HepG2 (cell line): ENCODE measurements around the gene SBK2. TPM values are rescaled to one million over a fixed set of nuclear protein-coding genes. Genes with fewer than 3 reads are reported as not detected.
A peak's percentile ranks its signal among the peaks of the same experiment; 100 is the strongest.

Experiments used
- ASH2L ChIP-seq: fragments of 300-600, 200-600 bp; sonication (generic); IDR thresholded peaks from 2 replicates; pipeline ENCODE4 v1.7.0; 2017; ENCODE audit warnings: low read depth, mild to moderate bottlenecking, moderate library complexity, mixed read lengths, low read length; ENCODE audit not compliant: insufficient read length
- CREM ChIP-seq, 2 experiments: sonication (generic) in 1 of 2; formaldehyde crosslinking in 1 of 2; IDR thresholded peaks; 2 replicates each; pipeline versions ENCODE4 v1.4.0 to v1.6.1; 2016 to 2020; ENCODE audit warnings: antibody characterized with exemption in 1 of 2, mild to moderate bottlenecking in 1 of 2, missing genetic modification reagents in 1 of 2
- ERF ChIP-seq: IDR thresholded peaks from 2 replicates; pipeline ENCODE4 v1.6.1; 2018; ENCODE audit warnings: missing biosample characterization, missing genetic modification reagents
- GPBP1L1 ChIP-seq: sonication (generic); formaldehyde crosslinking; IDR thresholded peaks from 2 replicates; pipeline ENCODE4 v1.5.0; 2020; ENCODE audit warnings: mild to moderate bottlenecking, missing genetic modification reagents
- HIC2 ChIP-seq: sonication (generic); formaldehyde crosslinking; IDR thresholded peaks from 2 replicates; pipeline ENCODE4 v1.9.0; 2022; ENCODE audit warnings: low read depth, missing genetic modification reagents
- KDM3A ChIP-seq: IDR thresholded peaks from 2 replicates; pipeline ENCODE4 v1.6.1; 2018; ENCODE audit warnings: low read depth, missing compliant biosample characterization
- KLF16 ChIP-seq, 2 experiments: sonication (generic) in 1 of 2; formaldehyde crosslinking in 1 of 2; IDR thresholded peaks; 2 replicates each; pipeline versions ENCODE4 v1.6.1 to v1.8.0; 2016 to 2023; ENCODE audit warnings: missing genetic modification reagents in 2 of 2, missing compliant biosample characterization in 1 of 2
- RERE ChIP-seq: IDR thresholded peaks from 2 replicates; pipeline ENCODE4 v1.6.1; 2016; ENCODE audit warnings: low read depth, missing genetic modification reagents, missing compliant biosample characterization
- SETDB1 ChIP-seq: sonication (generic); formaldehyde crosslinking; IDR thresholded peaks from 2 replicates; pipeline ENCODE4 v1.5.1; 2020; ENCODE audit warnings: missing genetic modification reagents, mild to moderate bottlenecking, borderline replicate concordance
- SIX1 ChIP-seq: sonication (generic); formaldehyde crosslinking; IDR thresholded peaks from 2 replicates; pipeline ENCODE4 v1.4.0; 2020; ENCODE audit warnings: missing genetic modification reagents, borderline replicate concordance
- SPEN ChIP-seq: sonication (generic); formaldehyde crosslinking; IDR thresholded peaks from 2 replicates; pipeline ENCODE4 v1.5.1; 2020; ENCODE audit warnings: low read depth, mild to moderate bottlenecking, missing genetic modification reagents
- SRSF4 ChIP-seq: fragments of 200-400 bp; formaldehyde crosslinking; IDR thresholded peaks from one replicate; pipeline ENCODE4 v1.6.1; 2018; ENCODE audit warnings: mild to moderate bottlenecking, low read depth, low read length, moderate library complexity; ENCODE audit not compliant: poor library complexity, severe bottlenecking
- TEF ChIP-seq: sonication (generic); formaldehyde crosslinking; IDR thresholded peaks from 2 replicates; pipeline ENCODE4 v1.5.0; 2020; ENCODE audit warnings: missing genetic modification reagents
- THYN1 ChIP-seq: sonication (generic); formaldehyde crosslinking; IDR thresholded peaks from 2 replicates; pipeline ENCODE4 v1.8.1; 2023; ENCODE audit warnings: low read depth, mild to moderate bottlenecking, moderate library complexity, missing genetic modification reagents, borderline replicate concordance
- TSC22D2 ChIP-seq: sonication (generic); formaldehyde crosslinking; IDR thresholded peaks from 2 replicates; pipeline ENCODE4 v1.5.1; 2020; ENCODE audit warnings: missing genetic modification reagents, mild to moderate bottlenecking, borderline replicate concordance
- ZFP82 ChIP-seq: sonication (generic); formaldehyde crosslinking; IDR thresholded peaks from 2 replicates; pipeline ENCODE4 v1.5.1; 2020; ENCODE audit warnings: mild to moderate bottlenecking, missing genetic modification reagents, borderline replicate concordance
- ZNF101 ChIP-seq: sonication (generic); formaldehyde crosslinking; IDR thresholded peaks from 2 replicates; pipeline ENCODE4 v1.4.0; 2020; ENCODE audit warnings: mild to moderate bottlenecking, low read depth, missing genetic modification reagents, borderline replicate concordance
- ZNF740 ChIP-seq: sonication (generic); formaldehyde crosslinking; IDR thresholded peaks from 2 replicates; pipeline ENCODE4 v1.4.0; 2020; ENCODE audit warnings: missing genetic modification reagents
- polyA plus RNA-seq, 8 experiments: library from polyadenylated mRNA; depleted of rRNA in 3 of 8; stranded (reverse) in 7 of 8; unstranded in 1 of 8; fragments of >200 nt; fragmentation: Illumina TruSeq in 4 of 8; extraction: Trizol in 4 of 8; gene quantifications; 2 replicates each; pipeline versions ENCODE4 v1.2.1 to v1.2.3, GENCODE V29; 2011 to 2016; ENCODE audit warnings: low read depth in 4 of 8, missing spikeins in 1 of 8, mixed read lengths in 1 of 8; ENCODE audit not compliant: insufficient read depth in 1 of 8
- total RNA-seq, 5 experiments: library from RNA; depleted of rRNA; stranded (reverse); fragments of >200 nt; fragmentation: Illumina TruSeq; extraction: Trizol; gene quantifications; 2 replicates each; pipeline ENCODE4 v1.2.3, GENCODE V29; 2016; ENCODE audit warnings: low read depth in 1 of 5

The SBK2 gene
- total and polyA plus RNA-seq, 2 of the 13 experiments (the other 11 are each of a cell fraction or from before 2014, with no cell fraction given): 0.24 TPM; not detected in 1

GRCh38 chr19:55516878-55517620 lies 19.9 kb downstream of the SBK2 start (continued):
- TF ChIP-seq HIC2 (CRISPR knock-in tag): no peak
- TF ChIP-seq KDM3A (CRISPR knock-in tag): 0 out of 2 replicates have a peak, but pooled peaks have one; percentile 46
- peak in 1 of 2 experiments; percentile 60; a peak in 1 of 4 replicates for TF ChIP-seq KLF16 (CRISPR knock-in tag; IDR thresholded peaks at IDR 0.05)
- TF ChIP-seq ZFP82 (CRISPR knock-in tag): no peak
- TF ChIP-seq RERE (CRISPR knock-in tag): no peak
- peak; percentile 70; the same call in 1 of the 2 replicates for TF ChIP-seq ERF
- TF ChIP-seq SRSF4: no peak
- no peak for TF ChIP-seq SIX1 (CRISPR knock-in tag)
- no peak for TF ChIP-seq TEF (CRISPR knock-in tag)
- no peak for TF ChIP-seq ZNF101 (CRISPR knock-in tag)
- TF ChIP-seq CREM (IDR thresholded peaks at IDR 0.05): peak; percentile 95
- TF ChIP-seq CREM (CRISPR knock-in tag; IDR thresholded peaks at IDR 0.05): no peak
- no peak for TF ChIP-seq GPBP1L1 (CRISPR knock-in tag)
- 0 out of 2 replicates have a peak, but pooled peaks have one; percentile 68 for TF ChIP-seq ZNF740
- peak; percentile 54; the same call in 1 of the 2 replicates for TF ChIP-seq TSC22D2
- TF ChIP-seq SPEN: peak; percentile 49; the same call in 1 of the 2 replicates
- no peak for TF ChIP-seq SETDB1 (CRISPR knock-in tag)
- no peak for TF ChIP-seq ASH2L
- no peak for TF ChIP-seq THYN1
